Islet of Langerhans (tissue), 1 donor: ENCODE results near the gene ST7L.

Experiments
- FAIRE-seq: peaks from one replicate; lab custom pipeline; 2011; peaks lifted over from hg19 to GRCh38; lab: Jason Lieb, UNC

ST7L gene

GRCh38 chr1:112618114-112618720, 724 bp downstream of the ST7L start:
- FAIRE-seq = no peak

- FAIRE-seq = no peak
These were observed 4.4 kb downstream of the ST7L start for GRCh38 chr1:112614460-112615065.

- FAIRE-seq = no peak
These were observed 13.2 kb downstream of the ST7L start for GRCh38 chr1:112605633-112606327.

- FAIRE-seq = no peak
These were observed 15.4 kb downstream of the ST7L start for GRCh38 chr1:112603541-112603940.

- FAIRE-seq = no peak
These were observed 15.9 kb downstream of the ST7L start for GRCh38 chr1:112603012-112603411.

- FAIRE-seq = no peak
These were observed 19.5 kb downstream of the ST7L start for GRCh38 chr1:112599477-112599876.

- peak; percentile 43 for FAIRE-seq
These were observed 24.6 kb downstream of the ST7L start for GRCh38 chr1:112594208-112594876.

GRCh38 chr1:112589766-112590165, 29.2 kb downstream of the ST7L start:
- no peak for FAIRE-seq

GRCh38 chr1:112583366-112583765, 35.6 kb downstream of the ST7L start:
- no peak for FAIRE-seq

- FAIRE-seq = peak; percentile 49
These were observed 37.3 kb downstream of the ST7L start for GRCh38 chr1:112581586-112582192.

- no peak for FAIRE-seq
These were observed 39.0 kb downstream of the ST7L start for GRCh38 chr1:112579801-112580510.

- no peak for FAIRE-seq
These were observed 42.7 kb downstream of the ST7L start for GRCh38 chr1:112576240-112576639.

GRCh38 chr1:112575154-112575804, 43.7 kb downstream of the ST7L start:
- no peak for FAIRE-seq

GRCh38 chr1:112565800-112566199, 53.1 kb downstream of the ST7L start:
- no peak for FAIRE-seq

- FAIRE-seq = no peak
These were observed 54.9 kb downstream of the ST7L start for GRCh38 chr1:112564081-112564480.

- no peak for FAIRE-seq
These were observed 55.6 kb downstream of the ST7L start for GRCh38 chr1:112563341-112563740.

- no peak for FAIRE-seq
These were observed 60.3 kb downstream of the ST7L start for GRCh38 chr1:112558634-112559033.

GRCh38 chr1:112557385-112557784, 61.6 kb downstream of the ST7L start:
- FAIRE-seq = no peak

- no peak for FAIRE-seq
These were observed 64.5 kb downstream of the ST7L start for GRCh38 chr1:112554411-112554810.

GRCh38 chr1:112549590-112549989, 69.4 kb downstream of the ST7L start:
- peak; percentile 86 for FAIRE-seq

- FAIRE-seq = no peak
These were observed 70.4 kb downstream of the ST7L start for GRCh38 chr1:112548547-112548946.

GRCh38 chr1:112546076-112546475, 72.9 kb downstream of the ST7L start:
- no peak for FAIRE-seq
